Lower leg skin (tissue), 3 donors: ENCODE measurements around the gene WNT7A.

Source experiments
- POLR2A ChIP-seq, 2 donors: fragments of 450-650 bp; IDR thresholded peaks; one replicate each; pipeline ENCODE4 v1.6.1; 2016 to 2017; ENCODE audit warnings: antibody characterized with exemption in 2 of 2, mild to moderate bottlenecking in 1 of 2, moderate library complexity in 1 of 2
- TF ChIP-seq, protein P1 (sequence below), 3 donors: fragments of 450-650 bp; IDR thresholded peaks; one replicate each; pipeline ENCODE4 v1.5.1; 2016; ENCODE audit warnings: antibody characterized with exemption in 3 of 3, mild to moderate bottlenecking in 3 of 3, moderate library complexity in 2 of 3

DNA sequence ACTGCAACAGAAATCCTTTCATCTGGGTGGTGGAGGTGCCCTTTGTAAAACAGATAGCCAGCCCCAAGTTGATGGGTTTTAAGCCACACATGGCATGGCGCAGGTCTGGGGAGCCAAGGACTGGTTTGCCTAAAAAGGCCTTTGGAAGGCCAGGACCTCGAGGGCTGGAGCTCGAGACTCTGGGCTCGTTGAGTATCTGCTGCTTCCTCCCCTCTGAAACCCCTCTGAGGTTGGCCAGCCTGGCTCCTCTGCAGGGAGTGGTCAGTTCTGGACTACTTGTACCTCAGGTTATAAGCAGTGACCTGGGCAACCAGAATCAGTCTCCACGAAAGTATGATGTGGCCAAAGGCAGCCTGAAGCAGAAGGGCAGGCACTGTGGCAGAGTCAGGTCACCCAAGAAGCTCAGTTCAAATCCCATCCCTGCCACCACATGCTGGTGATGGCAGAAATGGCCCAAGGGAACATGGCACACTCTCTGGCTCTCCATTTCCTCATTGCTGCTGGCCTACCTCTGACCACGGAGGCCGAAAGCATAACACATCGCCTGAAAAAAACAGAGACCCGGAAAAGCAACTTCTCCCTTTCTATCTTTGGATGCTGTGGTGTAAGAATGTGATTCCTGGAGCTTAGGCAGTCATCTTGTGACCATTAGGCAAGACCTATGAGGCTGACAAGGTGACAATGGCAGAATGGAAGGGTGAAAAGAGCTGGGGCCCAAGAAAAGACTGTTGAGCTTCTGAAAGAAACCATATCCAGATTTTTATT lies 51.2 kb downstream of the WNT7A start:
- no peak for TF ChIP-seq POLR2A (IDR thresholded peaks at IDR 0.05)
- TF ChIP-seq, protein P1, sequence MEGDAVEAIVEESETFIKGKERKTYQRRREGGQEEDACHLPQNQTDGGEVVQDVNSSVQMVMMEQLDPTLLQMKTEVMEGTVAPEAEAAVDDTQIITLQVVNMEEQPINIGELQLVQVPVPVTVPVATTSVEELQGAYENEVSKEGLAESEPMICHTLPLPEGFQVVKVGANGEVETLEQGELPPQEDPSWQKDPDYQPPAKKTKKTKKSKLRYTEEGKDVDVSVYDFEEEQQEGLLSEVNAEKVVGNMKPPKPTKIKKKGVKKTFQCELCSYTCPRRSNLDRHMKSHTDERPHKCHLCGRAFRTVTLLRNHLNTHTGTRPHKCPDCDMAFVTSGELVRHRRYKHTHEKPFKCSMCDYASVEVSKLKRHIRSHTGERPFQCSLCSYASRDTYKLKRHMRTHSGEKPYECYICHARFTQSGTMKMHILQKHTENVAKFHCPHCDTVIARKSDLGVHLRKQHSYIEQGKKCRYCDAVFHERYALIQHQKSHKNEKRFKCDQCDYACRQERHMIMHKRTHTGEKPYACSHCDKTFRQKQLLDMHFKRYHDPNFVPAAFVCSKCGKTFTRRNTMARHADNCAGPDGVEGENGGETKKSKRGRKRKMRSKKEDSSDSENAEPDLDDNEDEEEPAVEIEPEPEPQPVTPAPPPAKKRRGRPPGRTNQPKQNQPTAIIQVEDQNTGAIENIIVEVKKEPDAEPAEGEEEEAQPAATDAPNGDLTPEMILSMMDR (IDR thresholded peaks at IDR 0.05) = no peak
